Measurements from ENCODE around the gene KLF11.

DNA sequence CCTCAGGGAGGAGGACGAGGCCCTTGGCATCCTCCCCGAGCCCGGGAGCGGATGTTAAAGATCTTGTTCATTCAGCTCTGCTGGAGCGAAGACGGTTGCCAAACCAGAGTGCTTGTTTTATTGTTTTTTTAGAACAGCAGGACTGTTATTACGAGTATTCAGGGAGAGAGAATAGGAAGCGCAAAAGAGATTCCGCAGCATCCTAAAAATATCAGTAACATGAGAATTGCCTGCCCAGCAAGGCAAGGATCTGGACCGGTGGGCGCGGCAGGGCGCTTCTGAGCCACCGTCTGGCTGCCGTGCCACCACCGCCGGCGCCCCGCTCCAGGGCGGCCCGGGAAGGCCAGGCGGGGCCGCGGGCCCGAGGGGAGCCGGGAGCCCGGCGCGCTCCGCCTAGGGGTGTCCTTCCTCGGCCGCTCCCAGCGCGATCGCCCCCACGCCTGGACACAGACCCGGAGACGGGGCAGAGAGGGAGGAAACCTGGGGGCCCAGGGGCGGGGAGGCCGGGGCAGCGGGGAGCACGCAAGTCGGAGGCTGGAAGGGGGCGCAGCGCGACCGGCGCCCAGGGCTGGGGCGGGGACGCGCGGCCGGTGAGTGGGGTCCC is 36.0 kb downstream of the KLF11 start:
- TF ChIP-seq, protein P1, sequence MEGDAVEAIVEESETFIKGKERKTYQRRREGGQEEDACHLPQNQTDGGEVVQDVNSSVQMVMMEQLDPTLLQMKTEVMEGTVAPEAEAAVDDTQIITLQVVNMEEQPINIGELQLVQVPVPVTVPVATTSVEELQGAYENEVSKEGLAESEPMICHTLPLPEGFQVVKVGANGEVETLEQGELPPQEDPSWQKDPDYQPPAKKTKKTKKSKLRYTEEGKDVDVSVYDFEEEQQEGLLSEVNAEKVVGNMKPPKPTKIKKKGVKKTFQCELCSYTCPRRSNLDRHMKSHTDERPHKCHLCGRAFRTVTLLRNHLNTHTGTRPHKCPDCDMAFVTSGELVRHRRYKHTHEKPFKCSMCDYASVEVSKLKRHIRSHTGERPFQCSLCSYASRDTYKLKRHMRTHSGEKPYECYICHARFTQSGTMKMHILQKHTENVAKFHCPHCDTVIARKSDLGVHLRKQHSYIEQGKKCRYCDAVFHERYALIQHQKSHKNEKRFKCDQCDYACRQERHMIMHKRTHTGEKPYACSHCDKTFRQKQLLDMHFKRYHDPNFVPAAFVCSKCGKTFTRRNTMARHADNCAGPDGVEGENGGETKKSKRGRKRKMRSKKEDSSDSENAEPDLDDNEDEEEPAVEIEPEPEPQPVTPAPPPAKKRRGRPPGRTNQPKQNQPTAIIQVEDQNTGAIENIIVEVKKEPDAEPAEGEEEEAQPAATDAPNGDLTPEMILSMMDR (IDR thresholded peaks at IDR 0.05): no peak
- no peak for TF ChIP-seq ZFX (IDR thresholded peaks at IDR 0.05; ENCODE audit: borderline replicate concordance)
